Adipocyte (in vitro differentiated cells): ENCODE results near the gene ITPK1.

Experiments used
- DNase-seq: peaks from one replicate; pipeline ENCODE4 v3.0.0-alpha.2; 2015; ENCODE audit warnings: low read depth
- H3K27me3 ChIP-seq: replicated peaks from 2 replicates; pipeline ENCODE4 v1.7.0; 2013; ENCODE audit warnings: mild to moderate bottlenecking, low read length, moderate library complexity; ENCODE audit not compliant: control insufficient read depth, insufficient read depth
- H3K36me3 ChIP-seq: 2 replicates; pipeline ENCODE4 v1.7.0; 2013; ENCODE audit warnings: low read length, mild to moderate bottlenecking, moderate library complexity; ENCODE audit not compliant: control insufficient read depth, insufficient read depth, severe bottlenecking
- H3K4me1 ChIP-seq: 2 replicates; pipeline ENCODE4 v1.7.0; 2013; ENCODE audit warnings: mild to moderate bottlenecking, low read length, moderate library complexity; ENCODE audit not compliant: control insufficient read depth, insufficient read depth
- H3K4me3 ChIP-seq: 2 replicates; pipeline ENCODE4 v1.7.0; 2013; ENCODE audit warnings: mild to moderate bottlenecking, low read length, moderate library complexity
- H3K9ac ChIP-seq: 2 replicates; pipeline ENCODE4 v1.7.0; 2013; ENCODE audit warnings: mild to moderate bottlenecking, low read length, moderate library complexity
- H3K9me3 ChIP-seq: 2 replicates; pipeline ENCODE4 v1.7.0; 2013; ENCODE audit warnings: mild to moderate bottlenecking, low read length, moderate library complexity; ENCODE audit not compliant: control insufficient read depth

Gene ITPK1

DNA sequence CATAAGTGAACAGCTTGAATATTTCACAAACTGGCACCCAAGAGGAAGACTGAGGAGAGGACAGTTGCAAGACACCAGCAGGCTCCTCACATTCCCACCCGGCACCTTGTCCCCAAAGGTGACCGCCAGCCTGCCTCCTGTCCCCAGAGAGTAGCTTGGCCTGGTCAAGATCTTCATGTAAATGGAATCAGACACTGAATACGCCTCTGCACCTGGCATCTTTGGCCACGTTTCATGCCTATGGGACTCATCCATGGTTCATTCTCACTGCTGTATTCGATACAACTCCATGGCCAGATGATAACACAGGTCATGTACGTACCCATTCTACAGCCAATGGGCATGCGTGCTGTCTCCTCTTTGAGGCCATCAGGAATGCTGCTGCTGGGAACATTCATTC is 60.8 kb downstream of the ITPK1 start:
- H3K9ac ChIP-seq: no peak overlapping the region
- H3K9me3 ChIP-seq: no peaks in the 10 kb centered on the region
- H3K4me1 ChIP-seq: peaks cover 17% of the 10 kb centered on the region
- no peak overlapping the region for H3K4me3 ChIP-seq
- no peaks in the 10 kb centered on the region for H3K27me3 ChIP-seq
- H3K36me3 ChIP-seq: peaks cover 7% of the 10 kb centered on the region
- no peak for DNase-seq

DNA sequence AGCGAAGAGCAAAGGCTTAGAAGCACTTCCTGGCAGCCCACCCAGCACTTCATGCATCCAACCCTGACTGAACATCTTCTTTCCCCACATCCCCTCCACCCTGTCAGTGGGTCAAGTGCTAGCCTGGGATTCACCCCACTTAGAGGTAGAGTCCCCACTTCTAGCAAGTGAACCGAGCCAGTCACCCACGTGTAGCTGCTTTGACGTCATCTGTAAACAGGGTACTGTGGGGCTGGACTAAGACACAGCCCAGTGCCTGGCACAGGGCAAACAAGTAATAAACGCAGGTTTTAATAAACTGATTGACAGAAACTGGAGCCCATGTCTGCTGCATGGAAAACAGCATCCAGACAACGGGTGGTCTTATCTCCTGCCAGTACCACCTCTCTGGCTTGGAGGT is 61.7 kb downstream of the ITPK1 start:
- Histone ChIP-seq H3K27me3 (no peaks in the 10 kb centered on the region), H3K9ac (no peak overlapping the region), H3K36me3 (peaks cover 7% of the 10 kb centered on the region), H3K4me3 (no peak overlapping the region), H3K4me1 (peaks cover 17% of the 10 kb centered on the region), H3K9me3 (no peaks in the 10 kb centered on the region)
- DNase-seq: no peak

DNA sequence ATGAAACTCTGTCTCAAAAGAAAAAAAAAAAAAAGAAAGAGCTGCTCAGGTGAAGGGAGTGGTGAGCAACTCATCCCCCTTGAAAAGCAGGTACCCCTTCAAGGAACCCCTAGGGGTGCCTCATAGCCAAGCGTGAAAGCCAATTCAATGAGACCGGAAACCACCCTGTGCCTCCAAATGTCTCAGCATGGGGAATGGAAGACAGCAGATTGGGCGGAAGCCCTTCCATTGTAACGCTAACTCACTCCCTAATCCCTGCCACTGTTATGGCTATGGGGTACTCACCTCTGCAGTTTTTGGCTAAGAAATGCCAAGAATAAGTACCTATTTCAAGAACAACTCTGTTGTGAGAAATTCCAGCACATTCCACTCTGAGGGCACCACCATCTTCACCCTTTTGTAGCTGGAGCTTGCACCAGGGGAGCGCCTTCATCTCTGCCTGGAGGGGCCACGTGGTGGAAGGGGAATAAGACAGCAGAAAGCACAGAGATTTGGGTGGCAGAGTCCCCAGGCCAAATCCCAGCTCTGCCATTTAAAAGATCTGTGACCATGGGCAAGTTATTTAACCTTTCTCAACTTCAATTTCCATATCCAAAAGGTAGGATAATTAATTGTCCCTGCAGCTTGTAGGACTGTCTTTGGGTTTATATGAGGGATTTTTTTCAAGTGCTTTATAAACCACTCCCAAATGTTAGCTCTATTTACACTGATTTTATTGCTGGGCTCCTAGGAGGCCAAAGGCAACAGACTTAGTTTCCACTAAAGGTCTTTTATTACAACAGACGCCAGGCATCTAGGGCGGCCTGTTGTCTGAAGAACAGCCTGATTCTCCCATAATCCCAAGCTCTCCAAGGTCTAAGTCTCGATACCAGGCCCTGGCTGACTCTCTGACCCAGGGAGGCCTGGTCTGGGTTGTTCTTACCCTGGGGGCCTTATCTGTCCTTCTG is 63.9 kb downstream of the ITPK1 start:
- Histone ChIP-seq H3K4me1 (peaks cover 26% of the 10 kb centered on the region), H3K9ac (no peak overlapping the region), H3K27me3 (no peaks in the 10 kb centered on the region), H3K4me3 (no peak overlapping the region), H3K36me3 (peaks cover 7% of the 10 kb centered on the region), H3K9me3 (no peaks in the 10 kb centered on the region)
- no peak for DNase-seq

DNA sequence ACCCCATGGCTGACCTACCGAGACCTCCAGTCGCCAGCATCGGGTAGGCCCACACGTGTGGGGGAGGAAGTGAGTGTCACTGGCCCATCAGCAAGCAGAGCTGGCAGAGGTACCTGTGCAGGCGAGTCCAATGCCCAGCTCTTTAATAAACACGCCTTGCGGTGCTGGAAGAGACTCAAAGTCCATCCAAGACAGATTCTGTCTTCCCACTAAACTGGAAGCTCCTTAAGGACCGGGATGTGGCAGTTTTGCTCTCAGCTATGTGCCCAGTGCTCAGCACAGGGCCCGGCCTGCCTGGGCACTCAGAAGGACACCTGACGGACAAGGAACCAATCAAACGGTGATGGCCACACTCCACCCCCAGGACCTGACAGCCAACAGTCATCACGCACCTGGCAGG is 65.0 kb downstream of the ITPK1 start:
- Histone ChIP-seq H3K9ac (no peak overlapping the region), H3K36me3 (peaks cover 3% of the 10 kb centered on the region), H3K4me3 (no peak overlapping the region), H3K27me3 (no peaks in the 10 kb centered on the region), H3K9me3 (no peaks in the 10 kb centered on the region), H3K4me1 (peaks cover 16% of the 10 kb centered on the region)
- DNase-seq: no peak

DNA sequence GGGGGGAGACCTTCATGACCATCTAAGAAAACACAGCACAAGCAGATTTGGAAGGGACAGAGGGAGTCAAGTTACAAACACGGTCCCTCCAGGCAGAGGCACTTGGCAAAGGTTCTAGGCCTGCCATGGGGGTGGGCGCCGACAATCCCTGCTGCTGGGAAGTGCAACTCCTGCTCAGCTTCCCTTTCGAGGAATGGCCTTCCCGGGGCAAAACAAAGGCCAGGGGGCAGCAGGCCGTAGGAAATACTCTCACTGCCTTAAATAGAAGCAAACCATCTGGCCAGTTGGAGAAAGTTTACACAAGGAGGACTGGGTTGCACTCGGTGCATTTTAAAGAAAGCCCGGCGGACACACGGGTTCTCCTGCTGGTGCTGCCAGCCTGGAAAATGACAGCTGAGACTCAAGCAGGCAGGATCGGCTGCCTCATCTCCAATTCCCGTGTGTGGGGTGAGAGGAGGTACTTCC is 65.8 kb downstream of the ITPK1 start:
- no peak for DNase-seq
- Histone ChIP-seq H3K4me1 (peaks cover 14% of the 10 kb centered on the region), H3K4me3 (no peak overlapping the region), H3K27me3 (no peaks in the 10 kb centered on the region), H3K9ac (no peak overlapping the region), H3K36me3 (peaks cover 3% of the 10 kb centered on the region), H3K9me3 (no peaks in the 10 kb centered on the region)

DNA sequence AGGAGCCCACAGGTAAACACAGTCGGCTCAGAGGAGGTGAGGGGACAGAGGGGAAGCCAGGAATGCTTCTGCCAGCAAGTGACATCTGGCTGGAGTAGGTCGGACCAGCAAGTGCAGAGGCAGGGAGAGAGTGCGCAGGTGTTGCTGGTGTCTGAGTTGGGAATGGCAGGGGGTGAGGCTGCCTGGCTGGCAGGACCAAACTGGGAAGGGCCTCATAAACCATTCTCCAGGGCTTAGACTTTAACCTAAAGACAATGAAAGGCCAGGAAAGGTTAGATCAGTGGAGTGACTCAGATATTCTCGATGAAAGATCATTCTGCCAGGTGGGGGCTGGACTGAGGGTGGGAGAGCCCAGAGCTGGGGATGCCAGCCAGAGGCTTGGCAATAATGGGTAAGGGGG is 66.4 kb downstream of the ITPK1 start:
- no peak for DNase-seq
- H3K4me3 ChIP-seq: no peak overlapping the region
- no peak overlapping the region for H3K9ac ChIP-seq
- no peaks in the 10 kb centered on the region for H3K27me3 ChIP-seq
- H3K36me3 ChIP-seq: peaks cover 3% of the 10 kb centered on the region
- H3K9me3 ChIP-seq: no peaks in the 10 kb centered on the region
- peaks cover 14% of the 10 kb centered on the region for H3K4me1 ChIP-seq

DNA sequence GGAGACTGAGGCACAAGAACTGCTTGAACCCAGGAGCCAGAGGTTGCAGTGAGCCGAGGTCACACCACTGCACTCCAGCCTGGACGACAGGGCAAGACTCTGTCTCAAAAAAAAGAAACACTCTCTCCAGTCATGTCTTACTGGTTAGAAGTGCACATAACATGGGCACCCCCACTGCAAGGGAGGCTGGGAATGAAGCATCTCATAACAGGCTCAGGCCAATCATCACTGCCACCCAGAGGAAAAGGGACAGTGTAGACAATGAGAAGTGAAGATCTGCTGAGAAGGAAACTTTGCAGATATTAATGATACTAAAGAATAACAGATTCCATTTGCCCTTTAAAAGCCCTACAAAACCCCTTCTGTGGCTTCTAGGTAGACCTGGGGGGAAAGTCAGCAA is 66.9 kb downstream of the ITPK1 start:
- no peaks in the 10 kb centered on the region for H3K27me3 ChIP-seq
- H3K4me1 ChIP-seq: peaks cover 14% of the 10 kb centered on the region
- no peaks in the 10 kb centered on the region for H3K9me3 ChIP-seq
- DNase-seq: no peak
- peaks cover 3% of the 10 kb centered on the region for H3K36me3 ChIP-seq
- no peak overlapping the region for H3K9ac ChIP-seq
- no peak overlapping the region for H3K4me3 ChIP-seq

DNA sequence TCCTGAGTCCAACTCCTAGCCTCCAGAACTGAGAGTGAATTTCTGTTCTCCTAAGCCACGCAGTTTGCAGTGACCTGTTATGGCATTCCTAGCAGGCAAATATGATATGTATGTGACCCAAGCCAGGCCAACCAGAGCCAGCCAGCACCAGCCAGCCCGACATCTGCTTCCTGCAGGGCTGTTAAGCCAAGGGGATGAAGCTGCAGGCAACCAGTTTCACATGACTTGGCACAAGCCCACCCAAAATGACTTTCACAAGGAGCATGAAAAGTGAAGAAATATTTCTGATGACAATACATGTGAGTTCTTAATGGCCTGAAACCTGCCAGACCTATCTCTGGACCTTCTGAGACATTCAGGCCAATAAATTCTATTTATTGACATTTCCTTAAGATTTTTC is 68.1 kb downstream of the ITPK1 start:
- H3K9ac ChIP-seq: no peak overlapping the region
- H3K9me3 ChIP-seq: no peaks in the 10 kb centered on the region
- no peaks in the 10 kb centered on the region for H3K27me3 ChIP-seq
- no peak overlapping the region for H3K4me3 ChIP-seq
- H3K36me3 ChIP-seq: peaks cover 3% of the 10 kb centered on the region
- peaks cover 24% of the 10 kb centered on the region for H3K4me1 ChIP-seq
- DNase-seq: no peak

DNA sequence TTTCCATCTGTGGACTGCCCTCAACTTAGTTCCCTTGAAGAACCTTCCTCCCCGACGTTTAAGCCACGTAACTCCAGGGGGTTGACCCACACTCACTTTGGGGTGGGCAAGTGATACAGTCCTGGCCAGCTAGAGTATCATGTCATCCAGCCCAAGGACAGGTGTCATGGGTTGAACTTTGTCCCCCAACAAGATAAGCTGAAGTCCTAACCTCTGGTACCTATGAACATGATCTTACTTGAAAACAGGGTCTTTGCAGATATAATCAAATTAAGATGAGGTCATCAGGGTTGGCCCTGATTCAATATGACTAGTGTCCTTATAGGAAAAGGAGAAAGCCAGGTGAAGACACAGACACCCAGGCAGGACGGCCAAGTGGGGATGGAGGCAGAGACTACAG is 68.6 kb downstream of the ITPK1 start:
- DNase-seq: no peak
- Histone ChIP-seq H3K4me1 (peaks cover 24% of the 10 kb centered on the region), H3K9me3 (no peaks in the 10 kb centered on the region)

DNA sequence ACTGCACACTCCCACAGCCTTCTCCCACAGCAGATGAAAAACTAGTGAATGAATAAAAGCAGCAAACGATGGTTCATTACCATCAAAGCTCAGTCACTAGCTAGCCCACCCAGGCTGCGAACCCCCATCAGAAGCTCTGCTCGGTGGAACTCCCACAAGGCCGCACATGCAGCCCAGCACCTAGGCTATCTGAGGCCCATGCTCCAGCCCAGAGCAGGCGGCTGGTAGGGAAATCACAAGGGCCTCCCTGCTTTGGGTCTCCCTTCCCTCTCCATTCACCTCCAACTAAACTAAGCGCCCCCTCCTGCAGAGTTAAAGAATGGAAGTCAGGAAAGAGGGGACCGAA is 69.0 kb downstream of the ITPK1 start:
- DNase-seq: no peak
- Histone ChIP-seq H3K9ac (no peak overlapping the region), H3K4me3 (no peak overlapping the region), H3K4me1 (peaks cover 24% of the 10 kb centered on the region), H3K9me3 (no peaks in the 10 kb centered on the region), H3K36me3 (peaks cover 1% of the 10 kb centered on the region), H3K27me3 (no peaks in the 10 kb centered on the region)

More for the DNA sequence above, 68.6 kb downstream of the ITPK1 start:
- peaks cover 3% of the 10 kb centered on the region for H3K36me3 ChIP-seq
- H3K9ac ChIP-seq: no peak overlapping the region
- H3K4me3 ChIP-seq: no peak overlapping the region
- no peaks in the 10 kb centered on the region for H3K27me3 ChIP-seq

DNA sequence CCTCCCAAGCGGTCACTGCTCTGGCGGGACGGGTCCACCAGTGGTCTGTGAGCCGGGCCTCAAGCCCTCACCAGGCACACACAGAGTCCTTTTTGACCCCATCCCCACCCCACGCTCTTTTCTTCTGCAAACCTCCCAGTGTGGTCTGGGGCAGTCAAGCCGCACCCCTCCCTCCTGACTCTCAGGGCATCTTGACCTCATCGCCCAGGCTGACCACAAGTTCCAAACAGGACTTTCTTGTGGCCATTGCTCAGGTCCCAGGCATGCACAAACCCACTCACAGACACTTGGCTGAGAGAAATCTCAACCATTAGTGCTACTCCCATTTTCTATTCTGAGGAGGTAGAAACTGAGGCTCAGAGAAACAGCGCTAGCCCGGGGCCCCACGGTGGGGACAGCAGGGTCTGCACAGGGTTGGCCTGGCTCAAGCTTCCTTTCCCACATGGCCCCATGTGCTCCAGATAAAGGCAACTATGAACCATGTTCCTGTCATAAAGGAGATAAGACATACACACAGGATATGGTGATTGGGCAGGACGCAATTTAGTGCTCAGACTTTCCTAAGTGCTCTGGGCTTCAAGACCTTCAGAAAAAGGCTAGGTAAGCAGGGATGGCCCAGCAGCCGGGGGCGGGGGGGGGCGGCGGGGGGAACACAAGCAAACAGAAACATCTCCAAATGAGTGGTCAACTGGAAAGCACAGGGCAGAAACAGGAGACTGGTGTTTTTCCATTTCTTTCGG is 69.6 kb downstream of the ITPK1 start:
- Histone ChIP-seq H3K27me3 (no peaks in the 10 kb centered on the region), H3K4me3 (no peak overlapping the region), H3K9ac (no peak overlapping the region), H3K36me3 (no peaks in the 10 kb centered on the region), H3K9me3 (no peaks in the 10 kb centered on the region), H3K4me1 (peaks cover 24% of the 10 kb centered on the region)
- peak; percentile 50 for DNase-seq
